MM.1S (cell line): ENCODE measurements around the gene ATP2B1.

Experiments used
- DNase-seq: peaks from one replicate; pipeline ENCODE4 v3.0.0-alpha.2; 2015
- H2AFZ ChIP-seq: fragments of 300-600 bp; sonication (generic); 2 replicates; pipeline ENCODE4 v1.6.0; 2016; ENCODE audit warnings: antibody characterized with exemption, low read length
- H3F3A ChIP-seq: fragments of 300-600 bp; sonication (generic); 2 replicates; pipeline ENCODE4 v1.6.1; 2016; ENCODE audit warnings: mild to moderate bottlenecking, antibody characterized with exemption, low read length, moderate library complexity, mixed read lengths; ENCODE audit not compliant: insufficient read depth
- H3K27ac ChIP-seq: fragments of 300-600 bp; sonication (generic); 2 replicates; pipeline ENCODE4 v1.5.1; 2016; ENCODE audit warnings: mild to moderate bottlenecking, low read length
- H3K27me3 ChIP-seq: fragments of 300-600 bp; sonication (generic); replicated peaks from 2 replicates; pipeline ENCODE4 v1.6.0; 2016; ENCODE audit warnings: low read length; ENCODE audit not compliant: insufficient read depth
- H3K36me3 ChIP-seq: fragments of 300-600 bp; sonication (generic); replicated peaks from 2 replicates; pipeline ENCODE4 v1.6.1; 2016; ENCODE audit warnings: mild to moderate bottlenecking, low read length, mixed read lengths; ENCODE audit not compliant: insufficient read depth
- H3K4me1 ChIP-seq: fragments of 300-600 bp; sonication (generic); 2 replicates; pipeline ENCODE4 v1.6.1; 2016; ENCODE audit warnings: low read length, mixed read lengths
- H3K4me2 ChIP-seq: fragments of 300-600 bp; sonication (generic); 2 replicates; pipeline ENCODE4 v1.6.0; 2016; ENCODE audit warnings: low read depth, low read length
- H3K4me3 ChIP-seq: fragments of 300-600 bp; sonication (generic); 2 replicates; pipeline ENCODE4 v1.5.1; 2016; ENCODE audit warnings: low read length, mixed read lengths
- H3K79me2 ChIP-seq: fragments of 300-600 bp; sonication (generic); 2 replicates; pipeline ENCODE4 v1.6.1; 2016; ENCODE audit warnings: mixed run types, low read length, mixed read lengths
- H3K9ac ChIP-seq: fragments of 300-600 bp; sonication (generic); 2 replicates; pipeline ENCODE4 v1.6.1; 2016; ENCODE audit warnings: low read length, mixed read lengths
- H3K9me2 ChIP-seq: fragments of 300-600 bp; sonication (generic); replicated peaks from 2 replicates; pipeline ENCODE4 v1.6.1; 2016; ENCODE audit warnings: mild to moderate bottlenecking, low read length, mixed read lengths; ENCODE audit not compliant: insufficient read depth
- H3K9me3 ChIP-seq: fragments of 300-600 bp; sonication (generic); replicated peaks from 2 replicates; pipeline ENCODE4 v1.6.1; 2016; ENCODE audit warnings: mild to moderate bottlenecking, low read length, mixed read lengths; ENCODE audit not compliant: insufficient read depth
- H4K20me1 ChIP-seq: fragments of 300-600 bp; sonication (generic); 2 replicates; pipeline ENCODE4 v1.6.1; 2016; ENCODE audit warnings: mild to moderate bottlenecking, low read length, moderate library complexity, mixed read lengths; ENCODE audit not compliant: insufficient read depth
- CTCF ChIP-seq: fragments of 300-600 bp; sonication (generic); IDR thresholded peaks from 2 replicates; pipeline ENCODE4 v1.5.1; 2016; ENCODE audit warnings: antibody characterized with exemption, low read length, mixed read lengths
- EZH2 ChIP-seq: fragments of 300-600 bp; sonication (generic); optimal IDR thresholded peaks from 2 replicates; pipeline ENCODE3; 2017; ENCODE audit warnings: low read depth, mild to moderate bottlenecking, antibody characterized with exemption, low read length, mixed read lengths
- EZH2phosphoT487 ChIP-seq: fragments of 300-600 bp; sonication (generic); IDR thresholded peaks from 2 replicates; pipeline ENCODE4 v1.6.1; 2018; ENCODE audit warnings: antibody characterized with exemption, low read length

Gene ATP2B1

DNA sequence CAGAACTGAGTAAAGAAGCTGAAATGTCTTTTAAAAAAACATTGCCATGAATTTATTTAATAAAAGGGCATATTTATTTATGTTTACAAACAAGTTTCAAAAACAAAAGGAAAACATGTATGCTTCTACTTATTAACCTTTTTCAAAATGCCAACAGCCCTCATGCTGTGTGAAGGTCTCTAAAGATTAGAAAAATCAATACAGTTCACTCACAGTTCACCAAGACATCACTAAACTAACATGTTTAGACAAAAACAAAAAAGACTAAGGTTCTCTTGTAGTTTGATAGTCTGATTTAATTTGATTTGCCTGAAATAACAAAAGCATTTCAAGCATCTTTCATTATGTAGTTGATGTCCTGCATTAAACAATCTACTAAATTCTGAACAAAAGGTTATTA lies 118.9 kb downstream of the ATP2B1 start:
- H3K27me3 ChIP-seq: no peaks in the 10 kb centered on the region
- no peaks in the 10 kb centered on the region for H3K79me2 ChIP-seq
- no peak for DNase-seq
- no peak overlapping the region for H3K9ac ChIP-seq
- H3K27ac ChIP-seq: no peak overlapping the region
- no peaks in the 10 kb centered on the region for H3K9me2 ChIP-seq
- TF ChIP-seq EZH2 (no peak), CTCF (no peak), EZH2phosphoT487 (no peak)
- no peak overlapping the region for H3K4me2 ChIP-seq
- peaks cover 11% of the 10 kb centered on the region for H3K4me1 ChIP-seq
- H3K9me3 ChIP-seq: no peaks in the 10 kb centered on the region
- H2AFZ ChIP-seq: no peak overlapping the region
- H3F3A ChIP-seq: no peaks in the 10 kb centered on the region
- no peak overlapping the region for H3K4me3 ChIP-seq
- H4K20me1 ChIP-seq: no peaks in the 10 kb centered on the region
- no peaks in the 10 kb centered on the region for H3K36me3 ChIP-seq

DNA sequence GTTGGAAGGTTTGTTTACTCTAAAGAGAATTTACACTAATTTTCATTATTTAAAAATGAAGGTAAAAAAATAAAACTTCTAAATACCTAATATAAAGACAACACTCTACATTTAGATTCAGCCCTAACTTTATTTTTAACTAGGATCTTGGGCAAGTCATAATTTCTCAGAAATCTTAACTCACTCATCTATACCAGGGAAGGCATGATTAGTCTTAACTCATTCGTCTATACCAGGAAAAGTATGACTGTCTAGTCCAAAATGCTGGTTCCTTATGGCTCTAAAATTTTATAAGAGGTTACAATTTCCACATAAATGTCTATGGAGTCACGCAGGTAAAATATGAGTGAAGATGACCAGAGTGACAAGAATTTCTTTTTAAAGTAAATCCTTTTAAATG lies 130.1 kb downstream of the ATP2B1 start:
- no peaks in the 10 kb centered on the region for H3K4me1 ChIP-seq
- no peak overlapping the region for H3K4me2 ChIP-seq
- TF ChIP-seq CTCF: no peak
- TF ChIP-seq EZH2phosphoT487: no peak
- no peak for TF ChIP-seq EZH2
- H3F3A ChIP-seq: no peaks in the 10 kb centered on the region
- no peaks in the 10 kb centered on the region for H3K27me3 ChIP-seq
- no peak for DNase-seq
- no peaks in the 10 kb centered on the region for H3K36me3 ChIP-seq
- no peaks in the 10 kb centered on the region for H3K9me2 ChIP-seq
- no peak overlapping the region for H2AFZ ChIP-seq
- no peaks in the 10 kb centered on the region for H3K79me2 ChIP-seq
- H3K27ac ChIP-seq: no peak overlapping the region
- H4K20me1 ChIP-seq: no peaks in the 10 kb centered on the region
- no peak overlapping the region for H3K4me3 ChIP-seq
- H3K9me3 ChIP-seq: no peaks in the 10 kb centered on the region
- no peak overlapping the region for H3K9ac ChIP-seq

GRCh38 chr12:89576572-89577220 lies 131.9 kb downstream of the ATP2B1 start:
- no peaks in the 10 kb centered on the region for H3K4me1 ChIP-seq
- no peaks in the 10 kb centered on the region for H3F3A ChIP-seq
- TF ChIP-seq EZH2phosphoT487 (no peak), EZH2 (no peak), CTCF (no peak)

More at GRCh38 chr12:89576572-89577220, 131.9 kb downstream of the ATP2B1 start:
- Histone ChIP-seq H3K4me3 (no peak overlapping the region), H3K27me3 (no peaks in the 10 kb centered on the region), H3K9me3 (no peaks in the 10 kb centered on the region), H3K9ac (no peak overlapping the region), H3K36me3 (no peaks in the 10 kb centered on the region), H4K20me1 (no peaks in the 10 kb centered on the region), H3K9me2 (no peaks in the 10 kb centered on the region), H3K79me2 (no peaks in the 10 kb centered on the region), H3K4me2 (no peak overlapping the region), H2AFZ (no peak overlapping the region), H3K27ac (no peak overlapping the region)
- no peak for DNase-seq
